HepG2 (cell line): ENCODE results near the gene SEMA4A. TPM values are rescaled to one million over a fixed set of nuclear protein-coding genes. Genes with fewer than 3 reads are reported as not detected.

Experiments used
- ATAC-seq: fragments of 200-7000 bp; cut with Tn5 transposase; 3 replicates; pipeline ENCODE4 v1.9.1; 2020; ENCODE audit warnings: mild to moderate bottlenecking, moderate library complexity
- BruUV-seq: library from RNA; stranded (reverse); fragments of 400-500 nt; replicated peaks from 2 replicates; lab custom pipeline; 2021; lab: Mats Ljungman, UMichigan
- CTCF ChIA-PET: fragments of 300-600 bp; formaldehyde crosslinking; extraction: SDS; loops from one replicate; lab custom pipeline; 2021; ENCODE audit warnings: low total read pairs, inconsistent platforms, low intra/inter-chr PET ratio; lab: Yijun Ruan, JAX
- POLR2A ChIA-PET: fragments of 350-600 bp; sonication (Branson Sonifier 250); formaldehyde crosslinking; loops from one replicate; lab custom pipeline; 2020; ENCODE audit warnings: antibody characterized with exemption, inconsistent platforms; lab: Yijun Ruan, JAX
- DNase-seq: peaks from one replicate; pipeline ENCODE4 v3.0.0-alpha.2; 2015; ENCODE audit warnings: low spot score
- FAIRE-seq: peaks from 3 replicates; lab custom pipeline; 2011; peaks lifted over from hg19 to GRCh38; lab: Jason Lieb, UNC
- H2AFZ ChIP-seq: one replicate; pipeline ENCODE4 v1.6.1; 2011; ENCODE audit warnings: low read length, inconsistent platforms
- H3K27ac ChIP-seq: fragments of 300-600 bp; 3 replicates; pipeline ENCODE4 v1.8.0; 2011; ENCODE audit warnings: mixed run types, mild to moderate bottlenecking, mixed read lengths, low read length, inconsistent platforms; ENCODE audit not compliant: insufficient read depth; ENCODE audit errors: extremely low read length
- H3K27me3 ChIP-seq, 2 experiments: fragments of 200-600 bp in 1 of 2; 2 replicates in 1 of 2; 3 replicates in 1 of 2; pipeline versions ENCODE4 v1.6.0 to v1.8.0; 2011; ENCODE audit warnings: low read length in 2 of 2, mild to moderate bottlenecking in 2 of 2, moderate library complexity in 2 of 2, inconsistent platforms in 1 of 2; ENCODE audit not compliant: insufficient read depth in 2 of 2, control insufficient read depth in 1 of 2
- H3K36me3 ChIP-seq, 2 experiments: fragments of 200-600 bp in 1 of 2; replicated peaks in 1 of 2; 2 replicates in 1 of 2; 3 replicates in 1 of 2; pipeline versions ENCODE4 v1.5.1 to v1.8.0; 2011; ENCODE audit warnings: low read length in 2 of 2, inconsistent platforms in 1 of 2; ENCODE audit not compliant: insufficient read depth in 2 of 2, control insufficient read depth in 1 of 2
- H3K4me1 ChIP-seq: 2 replicates; pipeline ENCODE4 v1.5.1; 2012; ENCODE audit warnings: low read length, inconsistent platforms; ENCODE audit not compliant: insufficient read depth
- H3K4me2 ChIP-seq: 2 replicates; pipeline ENCODE4 v1.6.0; 2011; ENCODE audit warnings: low read depth, low read length, inconsistent platforms
- H3K4me3 ChIP-seq, 3 experiments: fragments of 200-600 bp in 1 of 3; sonication (generic), shearing (Covaris generic) in 1 of 3; replicated peaks in 1 of 3; 2 replicates each; pipeline ENCODE4 v1.5.1; 2011 to 2016; ENCODE audit warnings: low read length in 3 of 3, inconsistent platforms in 2 of 3, low read depth in 2 of 3, mild to moderate bottlenecking in 2 of 3, control low read depth in 1 of 3, mixed read lengths in 1 of 3; ENCODE audit not compliant: insufficient read depth in 1 of 3
- H3K79me2 ChIP-seq: one replicate; pipeline ENCODE4 v1.6.1; 2011; ENCODE audit warnings: low read length, inconsistent platforms; ENCODE audit not compliant: insufficient read depth
- H3K9ac ChIP-seq: 2 replicates; pipeline ENCODE4 v1.6.0; 2011; ENCODE audit warnings: mild to moderate bottlenecking, low read depth, low read length, inconsistent platforms; ENCODE audit not compliant: insufficient read depth
- H3K9me3 ChIP-seq: 2 replicates; pipeline ENCODE4 v1.5.1; 2012; ENCODE audit warnings: mild to moderate bottlenecking, low read length
- H4K20me1 ChIP-seq: 2 replicates; pipeline ENCODE4 v1.6.0; 2011; ENCODE audit warnings: inconsistent platforms, mild to moderate bottlenecking, low read length, moderate library complexity; ENCODE audit not compliant: insufficient read depth
- NR0B2 ChIP-seq: sonication (generic); formaldehyde crosslinking; IDR thresholded peaks from 2 replicates; pipeline ENCODE4 v1.4.0; 2020; ENCODE audit warnings: mild to moderate bottlenecking, missing genetic modification reagents
- ZNF235 ChIP-seq: sonication (generic); formaldehyde crosslinking; IDR thresholded peaks from 2 replicates; pipeline ENCODE4 v1.8.1; 2023; ENCODE audit warnings: mild to moderate bottlenecking, missing genetic modification reagents, borderline replicate concordance
- ZNF800 ChIP-seq: sonication (generic); formaldehyde crosslinking; IDR thresholded peaks from 2 replicates; pipeline ENCODE4 v1.4.0; 2020; ENCODE audit warnings: missing genetic modification reagents
- WGBS: methylation state at CpG from one replicate; pipeline ENCODE4 v1.1.6; 2017; ENCODE audit warnings: low lambda C conversion rate; 5-methylcytosine and 5-hydroxymethylcytosine counted together
- in situ Hi-C: cut with HindIII; loops from 2 replicates; pipeline ENCODE4 v1.10.0; 2017; ENCODE audit warnings: low pct_unique_long_range_greater_than_20kb; ENCODE audit not compliant: extremely low pct_ligation_motif_present
- intact Hi-C: fragments of 100-400 bp; cut with micrococcal nuclease; formaldehyde crosslinking; loops from one replicate; pipeline ENCODE4 v1.10.0; 2022; ENCODE audit not compliant: unreplicated experiment
- polyA plus RNA-seq, 8 experiments: library from polyadenylated mRNA; depleted of rRNA in 3 of 8; stranded (reverse) in 7 of 8; unstranded in 1 of 8; fragments of >200 nt; fragmentation: Illumina TruSeq in 4 of 8; extraction: Trizol in 4 of 8; gene quantifications; 2 replicates each; pipeline versions ENCODE4 v1.2.1 to v1.2.3, GENCODE V29; 2011 to 2016; ENCODE audit warnings: low read depth in 4 of 8, missing spikeins in 1 of 8, mixed read lengths in 1 of 8; ENCODE audit not compliant: insufficient read depth in 1 of 8
- total RNA-seq, 5 experiments: library from RNA; depleted of rRNA; stranded (reverse); fragments of >200 nt; fragmentation: Illumina TruSeq; extraction: Trizol; gene quantifications; 2 replicates each; pipeline ENCODE4 v1.2.3, GENCODE V29; 2016; ENCODE audit warnings: low read depth in 1 of 5

Gene SEMA4A
- total and polyA plus RNA-seq, 2 of the 13 experiments (the other 11 are each of a cell fraction or from before 2014, with no cell fraction given), result 0.09 to 0.20 TPM

DNA sequence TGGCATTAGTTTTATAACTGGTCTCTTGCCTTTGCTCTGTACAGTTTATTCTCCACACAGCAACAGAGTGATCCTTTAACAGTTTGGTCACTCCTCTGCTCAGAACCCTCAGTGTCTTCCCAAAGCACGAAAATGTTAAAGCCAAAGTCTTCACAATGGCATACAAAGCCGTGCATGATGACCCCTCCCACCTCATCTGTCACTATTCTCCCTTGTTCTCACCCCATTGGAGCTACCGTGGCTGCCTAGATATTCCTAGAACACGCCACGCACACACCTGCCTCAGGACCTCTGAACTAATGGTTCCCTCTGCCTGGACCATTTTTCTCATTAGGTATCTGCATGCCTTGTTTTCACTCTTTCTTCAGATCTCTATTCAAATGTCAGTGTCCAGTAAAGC is 8.6 kb upstream of the SEMA4A start:
- DNase-seq, result no peak
- no peaks in the 10 kb centered on the region for H3K36me3 ChIP-seq
- TF ChIP-seq NR0B2 (CRISPR knock-in tag), result no peak
- no peaks in the 10 kb centered on the region for H4K20me1 ChIP-seq
- ATAC-seq, result no peak
- H3K4me1 ChIP-seq, result peaks cover 50% of the 10 kb centered on the region
- H3K27me3 ChIP-seq, result no peaks in the 10 kb centered on the region
- no peak overlapping the region for H3K4me2 ChIP-seq
- 45% methylated on average over 5 of the region's 5 CpGs for WGBS
- no peaks in the 10 kb centered on the region for H3K79me2 ChIP-seq
- no peak overlapping the region for H3K27ac ChIP-seq
- POLR2A ChIA-PET, result interaction anchor here (3.8 to 3.9 kb wide), 2 partner anchors 68 to 80 kb away, joined by 37 to 38 read pairs; partner anchors contain the start of gene PMF1
- no peak overlapping the region for H3K9ac ChIP-seq
- H3K9me3 ChIP-seq, result no peaks in the 10 kb centered on the region
- CTCF ChIA-PET, result no interaction called here
- BruUV-seq, result no TSS peak
- intact Hi-C loops, result loop anchor here (5.0 kb wide), 1 partner anchor 38 kb away; no protein-coding TSS in a partner anchor
- H3K4me3 ChIP-seq, result no peak overlapping the region
- in situ Hi-C loops, result loop anchor here (5.0 kb wide), 1 partner anchor 83 kb away; no protein-coding TSS in a partner anchor
- no peak for FAIRE-seq
- H2AFZ ChIP-seq, result no peak overlapping the region

DNA sequence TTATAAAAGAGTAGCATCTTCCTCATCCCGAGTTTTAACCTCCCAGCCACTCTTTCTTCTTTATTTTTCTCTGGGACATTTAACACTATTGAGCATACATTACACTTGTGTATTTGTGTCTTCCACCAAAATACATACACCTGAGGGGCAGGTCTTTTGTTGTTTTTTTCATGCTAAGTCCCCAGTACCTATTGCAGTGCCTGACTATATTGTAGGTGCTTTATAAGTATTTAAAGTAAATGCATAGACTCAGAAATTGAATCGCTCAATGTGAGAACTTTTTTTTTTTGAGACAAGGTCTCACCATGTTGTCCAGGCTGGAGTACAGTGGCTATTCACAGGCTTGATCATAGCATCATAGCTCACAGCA is 7.8 kb upstream of the SEMA4A start:
- TF ChIP-seq ZNF235 (no peak), ZNF800 (CRISPR knock-in tag) (0 out of 2 replicates have a peak, but pooled peaks have one; percentile 19)
- no peaks in the 10 kb centered on the region for H3K79me2 ChIP-seq
- no peak overlapping the region for H3K27ac ChIP-seq
- 69% methylated on average over 2 of the region's 2 CpGs for WGBS
- in situ Hi-C loops (no loop called here), intact Hi-C loops (loop anchor here (1.0 to 5.0 kb wide), 2 partner anchors 37 to 80 kb away; no protein-coding TSS in a partner anchor)
- FAIRE-seq, result no peak
- no peak for ATAC-seq
- ChIA-PET POLR2A (interaction anchor here (0.7 to 3.9 kb wide), 8 partner anchors 26 to 136 kb away, joined by 3 to 38 read pairs (median 3); partner anchors contain the start of genes LMNA, PMF1 and SLC25A44), CTCF (interaction anchor here (1.0 to 1.9 kb wide), 2 partner anchors 16 to 80 kb away, joined by 3 to 44 read pairs; no protein-coding TSS in a partner anchor)
- H3K9ac ChIP-seq, result no peak overlapping the region
- no peak overlapping the region for H3K4me3 ChIP-seq
- no peak for DNase-seq
- no peaks in the 10 kb centered on the region for H3K27me3 ChIP-seq
- no peaks in the 10 kb centered on the region for H3K9me3 ChIP-seq
- BruUV-seq, result no TSS peak
- H2AFZ ChIP-seq, result no peak overlapping the region
- H3K36me3 ChIP-seq, result no peaks in the 10 kb centered on the region
- no peaks in the 10 kb centered on the region for H4K20me1 ChIP-seq
- peaks cover 59% of the 10 kb centered on the region for H3K4me1 ChIP-seq
- peak overlapping the region; percentile 92 for H3K4me2 ChIP-seq
